ENCODE data around the gene VAPA. TPM values are rescaled to one million over a fixed set of nuclear protein-coding genes. Genes with fewer than 3 reads are reported as not detected.

The VAPA gene
- total and polyA plus RNA-seq, 2 donors (not counting 1 experiment from before 2014, with no cell fraction given), result 47.7 to 109 TPM

- no peak overlapping the region for H3K27ac ChIP-seq (ENCODE audit: low read length in 2 of 2)
- Mint-ChIP-seq H3K9me3 (ENCODE audit: insufficient read depth) (no peaks in the 10 kb centered on the region), H3K27ac (no peak overlapping the region), H3K4me1 (peaks cover 14% of the 10 kb centered on the region), H3K27me3 (no peaks in the 10 kb centered on the region), H3K4me3 (no peak overlapping the region)
- no peak overlapping the region for H3K4me2 ChIP-seq (replicated peaks; ENCODE audit: low read depth, low read length, poor library complexity, severe bottlenecking)
- ATAC-seq (ENCODE audit: low read depth) (no peak), DNase-seq (no peak)
- no peak for TF ChIP-seq CTCF (IDR thresholded peaks at IDR 0.05)
- no peak for TF ChIP-seq EZH2 (IDR thresholded peaks at IDR 0.05; ENCODE audit: borderline replicate concordance, insufficient read depth, low read depth, low read length, poor library complexity, severe bottlenecking)
- intact Hi-C loops (cut with micrococcal nuclease), result no loop called here
- no peaks in the 10 kb centered on the region for H3K9me3 ChIP-seq (ENCODE audit: control extremely low read depth in 1 of 3, control insufficient read depth in 2 of 3, insufficient read depth in 1 of 3, low read length in 2 of 3)
- H3K27me3 ChIP-seq (replicated peaks in 1 of 4; ENCODE audit: control extremely low read depth in 1 of 4, control insufficient read depth in 3 of 4, insufficient read depth in 4 of 4, low read length in 3 of 4), result no peaks in the 10 kb centered on the region
- CTCF ChIA-PET, result interaction anchor here (0.6 kb wide), 1 partner anchor 9 kb away, joined by 3 read pairs; no protein-coding TSS in a partner anchor
- POLR2A ChIA-PET, result no interaction called here
- no peak overlapping the region for H2AFZ ChIP-seq (ENCODE audit: insufficient read depth, low read depth, low read length, poor library complexity, severe bottlenecking)
- H3K79me2 ChIP-seq (ENCODE audit: control insufficient read depth, insufficient read depth, low read length), result no peaks in the 10 kb centered on the region
- no peak overlapping the region for H3K4me3 ChIP-seq (ENCODE audit: control extremely low read depth in 1 of 5, extremely low read depth in 1 of 5, insufficient read depth in 1 of 5, low read depth in 2 of 5, low read length in 4 of 5)
- no peak overlapping the region for H3K9ac ChIP-seq (ENCODE audit: low read length)
- WGBS (ENCODE audit: insufficient coverage), result no CpG with 5 or more reads among the region's 1 CpG
- H3K4me1 ChIP-seq (ENCODE audit: control insufficient read depth in 2 of 2, insufficient read depth in 2 of 2, low read length in 2 of 2), result peaks cover 0 to 3% of the 10 kb centered on the region in 2 donors
- peaks cover 4 to 12% of the 10 kb centered on the region in 2 experiments for H3K36me3 ChIP-seq (replicated peaks in 1 of 2; ENCODE audit: control extremely low read depth in 1 of 2, control insufficient read depth in 1 of 2, extremely low read depth in 1 of 2, insufficient read depth in 2 of 2, low read length in 1 of 2)
- no peaks in the 10 kb centered on the region for H4K20me1 ChIP-seq (ENCODE audit: control insufficient read depth, insufficient read depth, low read length, poor library complexity, severe bottlenecking)
Observed at GRCh38 chr18:9959564-9959963, 45.7 kb downstream of the VAPA start.

- no peaks in the 10 kb centered on the region for H3K9me3 ChIP-seq (ENCODE audit: control extremely low read depth in 1 of 3, control insufficient read depth in 2 of 3, insufficient read depth in 1 of 3, low read length in 2 of 3)
- ChIA-PET POLR2A (no interaction called here), CTCF (interaction anchor here (0.6 to 1.2 kb wide), 2 partner anchors 10 kb away, joined by 3 to 4 read pairs; no protein-coding TSS in a partner anchor)
- H3K4me1 ChIP-seq (ENCODE audit: control insufficient read depth in 2 of 2, insufficient read depth in 2 of 2, low read length in 2 of 2), result peaks cover 0 to 3% of the 10 kb centered on the region in 2 donors
- intact Hi-C loops (cut with micrococcal nuclease), result no loop called here
- Mint-ChIP-seq H3K4me1 (peaks cover 14% of the 10 kb centered on the region), H3K9me3 (ENCODE audit: insufficient read depth) (no peaks in the 10 kb centered on the region), H3K27ac (no peak overlapping the region), H3K4me3 (no peak overlapping the region), H3K27me3 (no peaks in the 10 kb centered on the region)
- TF ChIP-seq CTCF (IDR thresholded peaks at IDR 0.05) (no peak), EZH2 (IDR thresholded peaks at IDR 0.05; ENCODE audit: borderline replicate concordance, insufficient read depth, low read depth, low read length, poor library complexity, severe bottlenecking) (no peak)
- no peak for ATAC-seq (ENCODE audit: low read depth)
- no peak for DNase-seq
- H3K9ac ChIP-seq (ENCODE audit: low read length), result no peak overlapping the region
- H3K36me3 ChIP-seq (replicated peaks in 1 of 2; ENCODE audit: control extremely low read depth in 1 of 2, control insufficient read depth in 1 of 2, extremely low read depth in 1 of 2, insufficient read depth in 2 of 2, low read length in 1 of 2), result peaks cover 4 to 6% of the 10 kb centered on the region in 2 experiments
- WGBS (ENCODE audit: insufficient coverage), result 7% methylated on average over 2 of the region's 7 CpGs
- no peaks in the 10 kb centered on the region for H3K27me3 ChIP-seq (replicated peaks in 1 of 4; ENCODE audit: control extremely low read depth in 1 of 4, control insufficient read depth in 3 of 4, insufficient read depth in 4 of 4, low read length in 3 of 4)
- H3K4me2 ChIP-seq (replicated peaks; ENCODE audit: low read depth, low read length, poor library complexity, severe bottlenecking), result no peak overlapping the region
- H4K20me1 ChIP-seq (ENCODE audit: control insufficient read depth, insufficient read depth, low read length, poor library complexity, severe bottlenecking), result no peaks in the 10 kb centered on the region
- H3K79me2 ChIP-seq (ENCODE audit: control insufficient read depth, insufficient read depth, low read length), result no peaks in the 10 kb centered on the region
- no peak overlapping the region for H2AFZ ChIP-seq (ENCODE audit: insufficient read depth, low read depth, low read length, poor library complexity, severe bottlenecking)
- no peak overlapping the region for H3K4me3 ChIP-seq (ENCODE audit: control extremely low read depth in 1 of 5, extremely low read depth in 1 of 5, insufficient read depth in 1 of 5, low read depth in 2 of 5, low read length in 4 of 5)
- H3K27ac ChIP-seq (ENCODE audit: low read length in 2 of 2), result no peak overlapping the region
Observed at GRCh38 chr18:9960258-9960904, 46.6 kb downstream of the VAPA start.

All from B cell (primary cell).